Activated CD8-positive, alpha-beta memory T cell treated with anti-CD3 and anti-CD28 coated beads for 1 hour (primary cell): Measurements from ENCODE around the gene TSKS.
"Not testable (repeated sequence)": the region's sequence is repeated elsewhere in the genome, so short reads cannot be mapped to it uniquely, and the experiment has no call there.

Experiments used
- DNase-seq, 2 donors: peaks; one replicate each; pipeline ENCODE4 v3.0.0-alpha.2; 2020; ENCODE audit warnings: low read depth in 1 of 2; ENCODE audit errors: extremely low read depth in 1 of 2

TSKS gene

DNA sequence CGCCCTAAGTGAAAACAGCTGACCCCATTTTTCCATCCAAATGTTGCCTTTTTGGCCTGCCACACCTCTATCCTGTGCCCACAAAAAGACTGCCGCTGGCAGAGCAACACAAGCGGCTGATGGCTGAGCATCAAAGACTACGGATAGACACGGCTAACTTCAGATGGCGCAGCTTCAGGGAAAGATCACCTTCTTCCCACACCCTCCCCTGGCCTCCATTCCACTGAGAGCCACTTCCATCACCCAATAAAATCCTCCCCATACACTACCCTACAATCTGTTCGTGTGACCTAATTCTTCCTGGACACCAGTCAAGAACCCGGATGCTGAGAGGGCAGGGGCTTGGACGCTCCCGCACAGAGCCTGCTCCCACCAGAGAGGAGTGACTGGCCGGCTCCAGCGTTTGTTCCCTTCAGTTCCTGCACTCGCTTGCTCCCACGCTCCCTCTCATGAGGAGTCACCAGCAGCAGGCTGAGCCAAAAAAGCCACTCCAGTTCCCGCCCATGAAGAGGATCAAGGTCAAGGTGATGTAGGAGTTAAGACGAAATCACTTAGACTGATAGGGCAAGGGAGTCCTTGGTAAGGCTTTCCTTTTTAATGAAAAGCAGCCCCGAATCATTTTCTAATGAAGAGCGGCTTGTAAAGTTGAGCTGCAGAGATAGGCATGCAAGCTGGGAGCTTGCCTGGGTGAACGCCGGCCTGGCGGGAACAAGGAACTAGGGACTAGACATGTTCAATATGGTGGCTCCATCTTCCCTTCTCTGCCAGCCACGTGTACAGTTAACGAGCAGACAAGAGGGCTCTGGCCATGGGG is 35.7 kb downstream of the TSKS start:
- no peak for DNase-seq

DNA sequence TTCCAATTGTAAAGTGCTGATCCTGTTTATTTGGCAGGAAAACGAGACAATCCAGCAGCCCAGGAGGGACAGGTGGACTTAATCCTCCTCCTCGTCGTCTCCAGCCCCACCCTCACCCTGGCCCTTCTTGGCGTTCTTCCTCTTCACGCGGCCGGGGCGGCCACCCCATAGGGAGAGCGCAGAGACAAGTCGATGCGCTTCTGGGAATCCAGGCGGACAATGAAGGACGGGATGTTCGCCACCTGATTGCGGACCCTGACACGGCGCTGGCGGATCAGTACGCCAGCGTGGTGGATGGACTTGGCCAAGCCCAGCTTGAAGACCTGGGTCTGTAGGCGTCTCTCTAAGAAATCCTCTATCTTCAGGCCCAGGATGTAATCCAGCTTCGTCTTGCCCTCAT is 43.7 kb downstream of the TSKS start:
- not testable (repeated sequence) for DNase-seq

DNA sequence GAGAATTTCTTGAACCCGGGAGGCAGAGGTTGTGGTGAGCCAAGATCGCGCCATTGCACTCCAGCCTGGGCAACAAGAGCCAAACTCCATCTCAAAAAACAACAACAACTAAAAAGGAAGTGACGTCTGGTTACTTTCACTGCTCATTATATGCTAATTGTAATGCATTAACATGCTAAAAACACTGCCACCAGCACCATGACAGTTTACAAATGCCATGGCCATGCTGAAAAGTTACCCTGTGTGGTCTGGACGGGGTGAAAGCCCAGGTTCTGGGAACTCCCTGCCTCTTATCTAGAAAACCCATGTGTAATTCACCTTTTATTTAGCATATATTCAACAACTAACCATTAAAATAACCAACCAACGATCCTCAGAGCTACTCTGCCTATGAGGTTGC is 44.1 kb downstream of the TSKS start:
- no peak for DNase-seq

DNA sequence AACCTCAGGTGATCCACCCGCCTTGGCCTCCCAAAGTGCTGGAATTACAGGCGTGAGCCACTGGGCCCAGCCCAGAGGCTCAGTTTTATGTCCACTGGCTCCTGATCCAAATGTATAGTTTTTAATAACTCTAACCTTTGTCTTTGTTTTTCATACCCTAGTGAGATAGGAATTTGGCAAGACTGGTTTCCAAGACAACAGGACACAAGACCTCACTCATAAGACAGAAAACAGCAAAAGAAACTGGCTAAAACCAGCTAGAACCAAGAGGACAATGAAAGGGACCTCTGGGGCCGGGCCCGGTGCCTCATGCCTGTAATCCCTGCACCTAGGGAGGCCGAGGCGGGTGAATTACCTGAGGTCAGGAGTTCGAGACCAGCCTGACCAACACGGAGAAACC is 44.6 kb downstream of the TSKS start:
- no peak for DNase-seq

GRCh38 chr19:49716154-49716553 is 47.0 kb downstream of the TSKS start:
- DNase-seq: no peak

DNA sequence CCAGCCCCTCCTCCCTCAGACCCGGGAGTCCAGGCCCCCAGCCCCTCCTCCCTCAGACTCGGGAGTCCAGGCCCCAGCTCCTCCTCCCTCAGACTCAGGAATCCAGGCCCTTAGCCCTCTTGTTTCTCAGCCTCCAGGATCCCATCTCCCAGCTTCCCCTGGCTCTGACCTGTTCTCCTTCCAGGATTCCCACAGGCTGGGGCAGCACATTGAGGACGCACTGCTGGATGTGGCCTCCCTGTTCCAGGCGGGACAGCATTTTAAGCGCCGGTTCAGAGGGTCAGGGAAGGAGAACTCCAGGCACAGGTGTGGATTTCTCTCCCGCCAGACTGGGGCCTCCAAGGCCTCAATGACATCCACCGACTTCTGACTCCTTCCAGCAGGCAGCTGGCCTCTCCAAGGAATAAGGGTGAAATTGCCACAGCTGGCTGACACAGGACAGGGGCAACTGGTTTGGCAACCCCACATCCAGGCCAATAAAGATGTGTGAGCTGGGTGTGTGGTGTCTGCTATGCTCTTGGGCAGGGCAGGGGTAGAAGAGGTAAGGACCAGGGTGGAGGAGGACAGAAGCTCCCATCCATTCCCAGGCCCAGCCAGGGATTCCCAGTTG is 49.8 kb downstream of the TSKS start:
- DNase-seq: no peak

DNA sequence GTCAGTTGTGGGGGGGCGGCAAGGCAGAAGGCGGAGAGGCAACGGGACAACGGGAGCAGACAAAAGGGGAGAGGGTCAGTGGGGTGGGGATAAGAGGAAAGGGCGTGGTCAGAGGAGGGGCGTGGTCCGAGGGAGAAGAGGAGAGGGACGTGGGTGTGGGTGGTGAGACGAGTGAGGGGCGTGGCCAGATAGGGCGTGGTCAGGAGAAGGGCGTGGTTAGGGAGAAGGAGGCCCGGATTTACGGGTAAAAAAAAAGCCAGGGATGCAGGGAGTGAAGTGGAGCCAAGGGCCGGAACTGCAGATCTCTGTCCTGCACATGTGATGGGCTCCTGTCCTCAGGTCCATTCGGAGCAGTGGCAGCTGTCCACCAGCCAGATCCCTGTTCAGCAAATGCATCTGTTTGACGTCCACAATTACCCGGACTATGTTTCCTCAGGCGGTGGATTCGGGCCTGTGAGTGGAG is 50.7 kb downstream of the TSKS start:
- no peak for DNase-seq

GRCh38 chr19:49710372-49710951 is 52.6 kb downstream of the TSKS start:
- DNase-seq: no peak

DNA sequence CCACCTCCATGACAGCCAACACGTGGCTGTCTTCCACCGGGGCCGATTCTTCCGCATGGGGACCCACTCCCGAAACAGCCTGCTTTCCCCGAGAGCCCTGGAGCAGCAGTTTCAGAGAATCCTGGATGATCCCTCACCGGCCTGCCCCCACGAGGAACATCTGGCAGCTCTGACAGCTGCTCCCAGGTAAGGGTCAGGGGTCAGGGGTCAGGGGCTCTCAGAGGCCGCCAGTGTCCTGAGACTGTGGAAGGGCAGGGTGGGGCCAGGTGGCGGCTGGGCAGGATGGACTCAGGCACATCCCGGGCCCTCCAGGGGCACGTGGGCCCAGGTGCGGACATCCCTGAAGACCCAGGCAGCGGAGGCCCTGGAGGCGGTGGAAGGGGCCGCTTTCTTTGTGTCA is 57.2 kb downstream of the TSKS start:
- no peak for DNase-seq

- no peak for DNase-seq
Measured at GRCh38 chr19:49704888-49705642, 58.0 kb downstream of the TSKS start.

- DNase-seq: no peak
Measured at GRCh38 chr19:49701271-49701786, 61.8 kb downstream of the TSKS start.

- DNase-seq: no peak
Measured at GRCh38 chr19:49700563-49700962, 62.5 kb downstream of the TSKS start.

DNA sequence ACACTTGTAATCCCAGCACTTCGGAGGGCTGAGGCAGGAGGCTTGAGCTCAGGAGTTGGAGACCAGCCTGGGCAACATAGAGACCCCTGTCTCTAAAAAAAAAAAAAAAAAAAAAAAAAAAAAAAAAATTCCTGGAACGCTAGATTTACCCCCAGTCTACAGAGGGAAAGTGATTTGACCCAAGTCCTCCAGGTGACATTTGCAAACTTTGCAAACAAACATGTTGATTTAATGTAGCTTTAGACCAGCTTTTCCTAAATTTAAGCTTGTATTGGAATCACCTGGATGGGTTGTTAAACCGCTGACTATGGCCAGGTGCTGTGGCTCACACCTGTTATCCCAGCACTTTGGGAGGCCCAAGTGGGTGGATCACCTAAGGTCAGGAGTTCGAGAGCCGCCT is 63.7 kb downstream of the TSKS start:
- DNase-seq: no peak

- no peak for DNase-seq
Measured at GRCh38 chr19:49696865-49697264, 66.2 kb downstream of the TSKS start.

- DNase-seq: no peak
Measured at GRCh38 chr19:49696115-49696514, 67.0 kb downstream of the TSKS start.

DNA sequence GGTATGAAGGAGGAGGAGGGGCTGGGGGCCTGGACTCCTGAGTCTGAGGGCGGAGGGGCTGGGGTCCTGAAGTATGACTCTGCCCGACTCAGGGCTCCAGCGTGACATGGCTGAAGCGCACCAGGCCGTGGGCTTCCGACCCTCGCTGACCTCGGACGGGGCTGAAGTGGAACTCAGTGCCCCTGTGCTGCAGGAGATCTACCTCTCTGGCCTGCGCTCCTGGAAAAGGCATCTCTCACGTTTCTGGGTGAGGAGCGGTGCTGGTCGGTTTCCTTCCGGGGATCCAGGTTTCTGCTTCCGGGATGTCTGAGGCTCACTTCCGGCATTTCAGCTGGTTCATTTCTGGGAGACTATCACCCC is 71.0 kb downstream of the TSKS start:
- no peak for DNase-seq

GRCh38 chr19:49691243-49692146 is 71.6 kb downstream of the TSKS start:
- DNase-seq: no peak

DNA sequence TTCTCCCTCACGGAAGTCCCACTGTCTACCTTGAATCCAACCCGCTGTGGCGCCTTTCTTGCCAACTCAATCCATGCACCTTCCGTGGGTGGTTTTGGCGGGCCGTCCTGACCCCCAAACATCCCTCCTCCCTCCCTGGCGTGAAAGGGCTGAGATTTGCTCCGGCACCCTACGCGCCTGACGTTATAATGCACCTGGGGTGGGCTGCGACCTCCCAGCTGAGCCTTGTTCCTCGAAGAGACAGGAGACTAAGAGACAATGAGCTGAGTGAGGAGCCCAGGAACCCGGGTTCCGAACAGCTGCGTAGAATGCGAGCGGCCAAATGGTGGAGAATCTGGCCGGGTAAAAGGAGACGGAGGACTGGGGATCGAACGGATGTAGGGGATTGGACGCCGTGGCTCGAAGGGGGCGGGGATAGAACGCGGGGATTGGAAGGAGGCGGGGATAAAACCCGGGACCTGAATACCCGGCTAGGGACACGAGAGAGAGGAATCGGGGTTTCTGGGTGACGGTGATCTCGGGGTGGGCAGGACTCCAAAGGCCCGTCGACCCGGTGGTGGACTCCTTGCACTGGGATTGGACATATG is 72.4 kb downstream of the TSKS start, which contains the start of gene CPT1C:
Gene CPT1C (plus strand): TSS at position 461 of the 587 bp plus-strand sequence. CDS start 1,137 bp downstream, outside the sequence.
- DNase-seq: peak in 1 of 2 donors; percentile 22

DNA sequence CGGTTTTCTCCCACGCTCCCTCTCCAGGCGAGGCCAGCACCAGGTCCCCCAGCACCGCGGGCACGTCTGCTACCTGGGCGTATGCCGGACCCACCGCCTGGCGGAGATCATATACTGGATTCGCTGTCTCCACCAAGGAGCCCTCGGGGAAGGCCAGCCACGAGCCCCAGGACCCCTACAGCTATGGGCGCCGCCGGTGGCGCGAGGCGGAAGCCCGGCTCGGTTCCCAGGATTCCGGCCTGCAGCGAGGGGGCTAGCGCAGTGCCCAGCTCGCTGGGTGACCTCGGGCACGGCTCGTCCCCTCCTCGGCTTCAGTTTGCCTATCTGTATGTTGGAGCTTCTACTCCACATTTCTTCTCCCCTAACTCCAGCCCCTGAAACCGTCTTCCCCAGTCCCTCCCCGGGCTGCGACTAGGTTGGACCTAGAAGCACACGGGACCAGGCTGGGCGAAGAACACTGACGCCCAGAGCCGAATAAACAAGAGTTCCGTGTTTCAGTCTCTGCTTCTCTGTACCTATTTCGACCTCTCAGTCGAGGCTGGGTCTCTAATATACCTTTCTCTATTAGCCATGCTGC is 72.9 kb downstream of the TSKS start:
- no peak for DNase-seq
